HL-60/S4 (cell line): ENCODE measurements around the gene ITGA3.

Experiments used
- in situ Hi-C: fragments of 300-500 bp; cut with MboI; formaldehyde crosslinking; loops from 2 replicates; pipeline ENCODE4 v1.14.3; 2022; ENCODE audit warnings: low sequenced_read_pairs

The ITGA3 gene

DNA sequence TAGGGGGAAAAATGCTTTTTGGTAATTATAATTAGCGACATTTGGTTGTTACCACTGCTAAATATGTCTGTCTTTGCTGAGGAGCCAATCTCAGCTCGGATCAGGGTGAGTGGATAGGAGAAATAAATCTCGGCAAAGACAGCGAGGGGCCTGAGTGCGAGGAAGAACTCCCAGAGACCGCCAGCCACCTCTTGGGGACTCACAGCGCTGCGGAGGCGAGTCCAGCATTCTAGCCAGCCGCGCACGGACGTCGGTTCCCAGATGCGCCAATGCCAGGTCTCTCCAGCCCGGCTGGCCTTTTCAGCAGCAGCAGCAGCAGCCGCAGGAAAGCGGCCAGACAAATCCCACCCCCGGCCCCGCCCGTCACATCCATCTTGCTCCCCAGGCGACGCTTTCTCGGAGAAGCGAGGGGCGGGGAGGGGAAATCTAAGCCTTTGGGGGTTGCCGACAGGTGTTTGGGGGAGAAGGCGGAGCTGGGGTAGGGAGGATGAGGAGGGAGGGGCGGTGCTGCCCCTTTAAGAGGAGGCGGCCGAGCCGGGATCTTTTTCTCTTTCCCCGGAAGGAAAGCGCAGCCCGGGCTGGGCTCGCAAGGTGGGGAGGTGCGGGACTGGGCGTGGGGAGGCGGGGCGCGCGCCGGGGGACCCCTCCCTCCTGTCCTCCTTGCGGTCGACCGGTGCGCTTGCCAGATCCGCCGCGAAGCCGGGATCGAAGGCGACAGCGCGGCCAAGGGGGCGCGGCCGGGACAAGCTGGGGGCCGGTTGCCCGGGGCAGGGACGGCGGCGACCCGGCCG lies at the start of gene ITGA3:
ITGA3 (plus strand) TSS at position 685 of the 791 bp plus-strand sequence. CDS start 330 bp downstream, outside the sequence.
- in situ Hi-C loops: no loop called here

DNA sequence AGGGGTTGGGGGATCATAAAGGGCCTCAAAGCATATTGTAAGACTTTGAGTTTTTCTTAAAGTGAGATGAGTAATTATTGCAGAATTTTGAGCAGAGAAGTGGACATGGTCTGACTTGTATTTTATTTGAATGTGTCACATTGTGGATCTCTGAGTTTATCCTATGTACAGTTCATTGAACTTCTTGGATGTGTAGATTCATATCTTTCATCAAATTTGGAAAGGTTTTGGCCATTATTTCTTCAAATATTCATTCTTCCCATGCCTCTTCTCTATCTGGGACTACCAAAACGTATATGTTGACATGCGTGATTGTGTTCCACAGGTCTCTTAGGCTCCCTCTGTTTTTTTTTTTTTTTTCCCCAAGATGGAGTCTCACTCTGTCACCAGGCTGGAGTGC lies 46.6 kb upstream of the ITGA3 start:
- in situ Hi-C loops: loop anchor here (10.0 kb wide), 1 partner anchor 444 kb away; no protein-coding TSS in a partner anchor

GRCh38 chr17:50013079-50013478 lies 42.8 kb upstream of the ITGA3 start:
- in situ Hi-C loops: no loop called here

- in situ Hi-C loops: no loop called here
Observed at GRCh38 chr17:50014471-50015088, 41.3 kb upstream of the ITGA3 start.

GRCh38 chr17:50015146-50015545 lies 40.8 kb upstream of the ITGA3 start:
- in situ Hi-C loops: no loop called here

- in situ Hi-C loops: no loop called here
Observed at GRCh38 chr17:50018909-50019308, 37.0 kb upstream of the ITGA3 start.

DNA sequence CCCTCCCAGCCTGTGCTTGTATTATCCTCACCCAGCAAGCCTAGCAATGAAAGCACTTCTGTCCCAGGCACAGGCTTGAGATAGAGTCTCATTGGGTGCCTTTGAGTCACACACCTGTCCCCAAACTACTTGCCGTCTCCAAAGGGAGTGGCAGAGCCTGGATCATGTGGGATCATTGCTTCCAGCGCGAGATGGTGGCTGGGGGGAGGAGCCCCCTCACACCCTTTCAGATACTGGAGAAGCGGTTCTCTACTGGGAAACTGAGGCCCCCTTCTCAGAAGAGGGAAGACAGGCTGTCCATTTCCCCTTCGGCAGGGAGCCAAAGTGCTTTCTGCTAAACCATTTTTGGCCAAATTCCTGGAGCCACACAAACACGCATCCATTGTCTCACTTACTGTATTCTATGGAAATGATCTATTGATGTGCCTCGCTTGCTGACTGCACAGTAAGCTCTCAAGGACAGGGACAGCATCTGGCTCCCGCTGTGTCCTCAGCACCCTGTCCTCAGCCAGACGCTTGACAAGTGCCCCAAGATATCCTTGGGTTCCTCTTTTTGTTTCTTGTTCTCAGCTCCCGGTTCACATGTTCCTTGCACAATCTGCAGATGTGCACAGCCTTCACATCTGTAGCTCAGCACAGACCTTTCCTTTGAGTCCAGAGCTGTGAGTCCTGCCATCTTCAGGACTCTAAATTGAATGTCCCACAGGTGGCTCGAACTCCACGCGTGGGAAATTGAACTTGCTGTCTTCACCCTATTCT lies 34.9 kb upstream of the ITGA3 start:
- in situ Hi-C loops: no loop called here

DNA sequence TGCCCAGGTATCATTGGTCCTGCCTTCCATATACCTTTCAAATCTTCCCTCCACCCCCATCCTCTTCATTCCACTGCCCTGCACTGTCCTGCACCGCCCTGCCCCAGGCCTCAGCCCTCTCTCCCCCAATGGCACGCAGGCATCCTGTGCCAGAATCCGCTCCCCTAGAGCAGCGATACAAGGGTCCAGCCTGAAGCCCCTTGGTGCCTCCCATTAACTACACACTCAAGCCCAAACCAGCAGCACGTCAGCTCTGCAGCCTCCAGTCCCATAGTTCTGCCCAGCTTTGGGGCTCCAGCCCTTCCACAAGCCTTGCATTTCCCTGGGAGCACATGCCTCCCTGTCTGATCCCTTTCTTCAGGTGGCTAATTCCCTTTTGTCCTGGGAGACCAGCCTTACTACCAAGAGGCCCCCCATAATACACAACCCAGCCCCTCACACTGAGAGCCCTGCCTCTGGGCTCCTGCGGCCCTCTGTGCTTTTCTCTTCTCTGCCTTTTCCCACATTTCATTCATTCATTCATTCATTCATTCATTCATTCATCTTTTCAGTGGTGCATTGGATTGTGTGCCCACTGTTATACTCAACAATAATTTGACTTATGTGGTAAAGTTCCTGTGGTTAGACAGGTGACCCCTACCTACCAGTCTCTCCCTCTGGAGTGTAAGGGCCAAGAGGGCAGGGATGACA lies 34.1 kb upstream of the ITGA3 start:
- in situ Hi-C loops: no loop called here

GRCh38 chr17:50022463-50023130 lies 33.3 kb upstream of the ITGA3 start:
- in situ Hi-C loops: no loop called here

DNA sequence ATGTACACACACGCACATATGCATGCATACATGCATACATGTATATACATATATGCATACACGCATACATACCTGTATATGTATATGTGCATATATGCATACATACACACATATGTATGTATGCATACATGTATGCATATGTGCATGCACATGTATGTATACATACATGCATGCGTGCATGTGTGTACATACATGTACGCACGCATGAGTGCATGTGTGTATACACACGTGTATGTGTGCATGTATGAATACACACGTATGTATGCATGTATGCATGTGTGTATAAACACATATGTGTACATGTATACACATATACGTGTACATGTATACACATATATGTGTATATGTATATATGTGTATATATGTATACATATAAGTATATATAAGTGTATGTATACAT lies 32.4 kb upstream of the ITGA3 start:
- in situ Hi-C loops: no loop called here

- in situ Hi-C loops: loop anchor here (5.0 kb wide), 1 partner anchor 67 kb away; no protein-coding TSS in a partner anchor
Observed at GRCh38 chr17:50024808-50025207, 31.1 kb upstream of the ITGA3 start.

DNA sequence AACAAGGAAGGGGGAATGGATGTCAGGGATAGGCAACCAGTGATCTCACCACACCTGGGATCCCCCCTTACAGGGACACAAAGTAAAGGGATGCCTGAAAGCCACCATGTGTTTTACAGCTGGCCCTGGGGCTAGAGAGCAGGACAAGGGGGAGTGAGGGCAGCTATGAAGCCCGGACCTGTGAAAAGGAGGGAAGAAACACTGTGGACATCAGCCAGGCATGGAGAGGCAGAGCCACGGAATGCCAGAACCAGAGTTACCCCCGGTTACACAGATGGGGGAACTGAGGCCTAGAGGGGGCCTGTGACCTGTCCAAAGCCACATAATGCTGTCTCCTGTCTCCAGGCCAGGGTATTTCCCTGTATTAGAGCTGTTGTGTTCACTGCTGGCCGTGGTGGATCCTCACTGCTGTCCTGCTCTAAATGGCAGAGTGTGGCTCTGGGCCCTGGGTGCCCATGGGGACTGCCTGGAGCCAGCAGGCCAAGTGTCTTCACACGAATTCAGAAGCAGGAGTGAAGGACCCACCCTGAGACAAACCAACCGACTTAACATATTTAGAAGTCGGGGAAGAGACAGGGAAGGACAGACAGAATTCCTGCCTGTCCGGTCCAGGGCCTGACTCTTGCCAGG lies 29.7 kb upstream of the ITGA3 start:
- in situ Hi-C loops: loop anchor here (5.0 kb wide), 1 partner anchor 66 kb away; no protein-coding TSS in a partner anchor

DNA sequence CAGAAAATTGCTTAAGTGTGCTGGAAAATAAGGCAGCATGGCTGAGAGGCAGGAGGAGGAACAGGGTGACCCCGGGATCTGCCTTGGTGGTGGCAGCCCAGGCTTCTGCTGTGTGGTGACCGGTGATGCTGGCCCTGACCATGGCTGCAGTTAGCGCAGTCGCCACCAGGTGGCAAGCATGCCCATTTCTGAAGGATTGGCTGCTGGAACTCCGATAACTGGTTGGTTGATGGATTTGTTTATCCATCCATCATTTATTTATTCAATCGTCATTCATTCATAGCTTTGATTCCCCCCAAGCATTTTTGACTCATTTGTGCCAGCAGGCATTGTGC lies 29.1 kb upstream of the ITGA3 start:
- in situ Hi-C loops: loop anchor here (5.0 kb wide), 1 partner anchor 65 kb away; no protein-coding TSS in a partner anchor

GRCh38 chr17:50027172-50027880 lies 28.6 kb upstream of the ITGA3 start:
- in situ Hi-C loops: loop anchor here (5.0 kb wide), 1 partner anchor 65 kb away; no protein-coding TSS in a partner anchor

GRCh38 chr17:50027881-50028735 lies 27.8 kb upstream of the ITGA3 start:
- in situ Hi-C loops: loop anchor here (5.0 kb wide), 1 partner anchor 64 kb away; no protein-coding TSS in a partner anchor

GRCh38 chr17:50028736-50029120 lies 27.2 kb upstream of the ITGA3 start:
- in situ Hi-C loops: loop anchor here (5.0 kb wide), 1 partner anchor 64 kb away; no protein-coding TSS in a partner anchor

DNA sequence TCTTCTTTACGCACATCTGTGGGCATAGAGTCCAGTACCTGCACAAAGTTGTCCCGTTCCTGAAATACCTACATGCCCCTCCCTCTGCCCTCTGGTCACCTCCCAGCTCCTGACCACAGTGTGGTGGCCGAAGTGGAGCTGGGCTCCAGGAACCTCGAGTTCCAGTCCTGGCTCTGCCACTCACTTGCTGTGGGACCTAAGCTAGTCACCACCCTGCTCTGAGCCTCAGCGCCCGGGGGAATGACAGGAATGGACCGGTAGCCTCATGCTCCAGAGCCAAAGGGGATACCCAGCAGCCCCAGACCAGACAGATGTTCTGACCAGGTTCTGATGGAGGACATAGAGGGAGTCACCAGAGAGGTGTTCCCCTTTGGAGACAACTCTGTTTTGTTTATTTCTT lies 26.7 kb upstream of the ITGA3 start:
- in situ Hi-C loops: loop anchor here (5.0 kb wide), 1 partner anchor 63 kb away; no protein-coding TSS in a partner anchor

- in situ Hi-C loops: no loop called here
Observed at GRCh38 chr17:50033316-50033715, 22.6 kb upstream of the ITGA3 start.
